GM10266 (cell line): ENCODE data around the gene INPP4B.

ENCODE experiments used
- DNase-seq: peaks from one replicate; pipeline ENCODE4 v3.0.0; 2012; ENCODE audit errors: extremely low spot score
- CTCF ChIP-seq: IDR thresholded peaks from 2 replicates; pipeline ENCODE4 v1.5.1; 2012; ENCODE audit warnings: mild to moderate bottlenecking, low read depth; ENCODE audit not compliant: control insufficient read depth, insufficient read depth; ENCODE audit errors: missing control alignments

Gene INPP4B

GRCh38 chr4:142826503-142827241 is 19.4 kb downstream of the INPP4B start:
- no peak for TF ChIP-seq CTCF
- DNase-seq, result no peak

- TF ChIP-seq CTCF, result no peak
These were observed 21.7 kb downstream of the INPP4B start for GRCh38 chr4:142824368-142824767.

GRCh38 chr4:142823796-142824195 is 22.3 kb downstream of the INPP4B start:
- TF ChIP-seq CTCF, result no peak
- DNase-seq, result no peak

More at GRCh38 chr4:142824368-142824767, 21.7 kb downstream of the INPP4B start:
- no peak for DNase-seq

DNA sequence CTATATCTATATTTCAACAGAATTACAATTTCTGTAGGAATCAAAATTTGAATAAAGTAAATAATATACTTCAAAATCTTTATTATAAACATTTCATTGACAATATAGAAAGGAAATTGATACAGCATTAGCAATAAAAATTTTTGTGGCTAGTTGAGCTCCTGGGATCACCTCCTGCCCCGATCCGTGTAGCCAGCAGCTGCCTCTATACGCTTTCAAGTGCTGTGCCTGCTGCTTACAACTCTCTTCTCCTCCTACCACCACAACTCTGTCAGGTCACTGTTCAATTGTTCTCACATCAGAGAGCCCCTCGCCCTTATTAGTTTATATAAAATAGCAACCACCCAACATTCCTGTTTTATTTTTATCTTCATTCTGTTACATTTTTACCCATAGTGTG is 27.6 kb downstream of the INPP4B start:
- TF ChIP-seq CTCF, result no peak
- DNase-seq, result no peak

GRCh38 chr4:142818031-142818430 is 28.1 kb downstream of the INPP4B start:
- no peak for DNase-seq
- no peak for TF ChIP-seq CTCF

GRCh38 chr4:142817442-142817841 is 28.7 kb downstream of the INPP4B start:
- TF ChIP-seq CTCF, result no peak
- DNase-seq, result no peak

DNA sequence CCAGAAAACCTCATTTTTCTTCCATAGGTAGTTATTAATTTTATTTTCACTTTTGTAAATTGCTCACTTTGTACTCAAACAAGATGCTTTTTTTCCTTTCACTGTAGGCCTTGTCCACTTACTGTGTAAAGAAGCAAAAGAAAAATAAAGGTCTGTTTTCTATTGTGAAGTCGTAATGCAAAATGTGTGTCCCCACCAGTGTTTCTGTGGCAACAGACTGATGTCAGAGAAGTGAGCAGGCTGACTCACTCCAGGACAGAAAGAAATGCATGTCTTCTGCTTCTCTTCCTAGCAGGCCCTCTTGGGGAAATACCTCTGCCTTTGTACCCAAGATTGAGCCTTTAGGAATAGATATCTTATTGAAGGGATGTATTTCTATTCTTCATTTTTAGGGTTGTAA is 30.3 kb downstream of the INPP4B start:
- no peak for TF ChIP-seq CTCF
- no peak for DNase-seq
